HepG2 (cell line): ENCODE measurements around the gene IVD. TPM values are rescaled to one million over a fixed set of nuclear protein-coding genes. Genes with fewer than 3 reads are reported as not detected.
A peak's percentile ranks its signal among the peaks of the same experiment; 100 is the strongest.

Experiments
- ATF7 ChIP-seq, 2 experiments: fragments of 450-650 bp in 1 of 2; sonication (generic) in 1 of 2; formaldehyde crosslinking in 1 of 2; IDR thresholded peaks; 2 replicates each; pipeline versions ENCODE4 v1.4.0 to v1.6.1; 2016 to 2020; ENCODE audit warnings: antibody characterized with exemption in 1 of 2, mild to moderate bottlenecking in 1 of 2, missing genetic modification reagents in 1 of 2
- CHD4 ChIP-seq: fragments of 200-600 bp; sonication (generic); IDR thresholded peaks from 2 replicates; pipeline ENCODE4 v1.7.0; 2017; ENCODE audit warnings: mild to moderate bottlenecking, low read length, borderline replicate concordance
- FOXK1 ChIP-seq: sonication (generic); formaldehyde crosslinking; IDR thresholded peaks from 2 replicates; pipeline ENCODE4 v1.4.0; 2020; ENCODE audit warnings: low read depth, missing genetic modification reagents, borderline replicate concordance
- MAX ChIP-seq: IDR thresholded peaks from 2 replicates; pipeline ENCODE4 v1.6.1; 2012; ENCODE audit warnings: inconsistent platforms
- MIER3 ChIP-seq: IDR thresholded peaks from 2 replicates; pipeline ENCODE4 v1.6.1; 2016; ENCODE audit warnings: missing compliant biosample characterization, borderline replicate concordance
- MNT ChIP-seq: fragments of 450-650 bp; IDR thresholded peaks from 2 replicates; pipeline ENCODE4 v1.6.1; 2016
- NCOR1 ChIP-seq: fragments of 200-600 bp; sonication (generic); IDR thresholded peaks from 2 replicates; pipeline ENCODE4 v1.7.0; 2017; ENCODE audit warnings: antibody characterized with exemption, low read length, borderline replicate concordance
- POLR2A ChIP-seq, 2 experiments: IDR thresholded peaks; 2 replicates each; pipeline ENCODE4 v1.6.1; 2011; ENCODE audit warnings: low read depth in 2 of 2, low read length in 2 of 2, mild to moderate bottlenecking in 1 of 2, moderate library complexity in 1 of 2; ENCODE audit not compliant: insufficient read depth in 1 of 2
- SAP130 ChIP-seq: IDR thresholded peaks from 2 replicates; pipeline ENCODE4 v1.6.1; 2016; ENCODE audit warnings: low read depth
- SOX13 ChIP-seq, 3 experiments: fragments of 450-650 bp in 1 of 3; sonication (generic) in 1 of 3; formaldehyde crosslinking in 1 of 3; IDR thresholded peaks in 2 of 3; conservative IDR thresholded peaks in 1 of 3; 2 replicates each; pipeline versions ENCODE4 v1.5.0 to v1.6.1; 2016 to 2020; ENCODE audit warnings: antibody characterized with exemption in 1 of 3, mild to moderate bottlenecking in 1 of 3, missing compliant biosample characterization in 1 of 3, missing genetic modification reagents in 1 of 3, moderate library complexity in 1 of 3
- SPEN ChIP-seq: sonication (generic); formaldehyde crosslinking; IDR thresholded peaks from 2 replicates; pipeline ENCODE4 v1.5.1; 2020; ENCODE audit warnings: low read depth, mild to moderate bottlenecking, missing genetic modification reagents
- TFAP4 ChIP-seq: sonication (generic); IDR thresholded peaks from 2 replicates; pipeline ENCODE4 v1.6.1; 2016; ENCODE audit warnings: low read depth, borderline replicate concordance
- ZBTB4 ChIP-seq: sonication (generic); formaldehyde crosslinking; IDR thresholded peaks from 2 replicates; pipeline ENCODE4 v1.4.0; 2020; ENCODE audit warnings: missing genetic modification reagents, mild to moderate bottlenecking, borderline replicate concordance
- ZNF224 ChIP-seq: sonication (generic); formaldehyde crosslinking; IDR thresholded peaks from 2 replicates; pipeline ENCODE4 v1.5.0; 2020; ENCODE audit warnings: mild to moderate bottlenecking, missing genetic modification reagents
- ZNF780A ChIP-seq: sonication (generic); formaldehyde crosslinking; IDR thresholded peaks from 2 replicates; pipeline ENCODE4 v1.8.0; 2022; ENCODE audit warnings: mild to moderate bottlenecking, missing genetic modification reagents, moderate library complexity
- ZNF878 ChIP-seq: sonication (generic); formaldehyde crosslinking; IDR thresholded peaks from 2 replicates; pipeline ENCODE4 v1.8.1; 2023; ENCODE audit warnings: mild to moderate bottlenecking, missing genetic modification reagents, moderate library complexity
- ZXDC ChIP-seq: sonication (generic); formaldehyde crosslinking; IDR thresholded peaks from 2 replicates; pipeline ENCODE4 v1.5.0; 2020; ENCODE audit warnings: mild to moderate bottlenecking, missing genetic modification reagents
- polyA plus RNA-seq, 8 experiments: library from polyadenylated mRNA; depleted of rRNA in 3 of 8; stranded (reverse) in 7 of 8; unstranded in 1 of 8; fragments of >200 nt; fragmentation: Illumina TruSeq in 4 of 8; extraction: Trizol in 4 of 8; gene quantifications; 2 replicates each; pipeline versions ENCODE4 v1.2.1 to v1.2.3, GENCODE V29; 2011 to 2016; ENCODE audit warnings: low read depth in 4 of 8, missing spikeins in 1 of 8, mixed read lengths in 1 of 8; ENCODE audit not compliant: insufficient read depth in 1 of 8
- total RNA-seq, 5 experiments: library from RNA; depleted of rRNA; stranded (reverse); fragments of >200 nt; fragmentation: Illumina TruSeq; extraction: Trizol; gene quantifications; 2 replicates each; pipeline ENCODE4 v1.2.3, GENCODE V29; 2016; ENCODE audit warnings: low read depth in 1 of 5
- TF ChIP-seq, protein P1 (sequence below): IDR thresholded peaks from 2 replicates; pipeline ENCODE4 v1.6.1; 2016; ENCODE audit warnings: low read depth, control low read depth

IVD gene
- total and polyA plus RNA-seq, 2 of the 13 experiments (the other 11 are each of a cell fraction or from before 2014, with no cell fraction given): 48.0 to 53.9 TPM

GRCh38 chr15:40412095-40412759 is 6.6 kb downstream of the IVD start (continued):
- TF ChIP-seq ATF7 (IDR thresholded peaks at IDR 0.05): 0 out of 2 replicates have a peak, but pooled peaks have one; percentile 12
- no peak for TF ChIP-seq ATF7 (CRISPR knock-in tag; IDR thresholded peaks at IDR 0.05)
- TF ChIP-seq ZNF878 (CRISPR knock-in tag): no peak
- no peak for TF ChIP-seq SPEN (CRISPR knock-in tag)
- TF ChIP-seq, protein P1, sequence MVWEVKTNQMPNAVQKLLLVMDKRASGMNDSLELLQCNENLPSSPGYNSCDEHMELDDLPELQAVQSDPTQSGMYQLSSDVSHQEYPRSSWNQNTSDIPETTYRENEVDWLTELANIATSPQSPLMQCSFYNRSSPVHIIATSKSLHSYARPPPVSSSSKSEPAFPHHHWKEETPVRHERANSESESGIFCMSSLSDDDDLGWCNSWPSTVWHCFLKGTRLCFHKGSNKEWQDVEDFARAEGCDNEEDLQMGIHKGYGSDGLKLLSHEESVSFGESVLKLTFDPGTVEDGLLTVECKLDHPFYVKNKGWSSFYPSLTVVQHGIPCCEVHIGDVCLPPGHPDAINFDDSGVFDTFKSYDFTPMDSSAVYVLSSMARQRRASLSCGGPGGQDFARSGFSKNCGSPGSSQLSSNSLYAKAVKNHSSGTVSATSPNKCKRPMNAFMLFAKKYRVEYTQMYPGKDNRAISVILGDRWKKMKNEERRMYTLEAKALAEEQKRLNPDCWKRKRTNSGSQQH: 0 out of 2 replicates have a peak, but pooled peaks have one; percentile 57
- TF ChIP-seq NCOR1: peak; percentile 78
- TF ChIP-seq ZNF780A (CRISPR knock-in tag): peak; percentile 72; the same call in 1 of the 2 replicates
- TF ChIP-seq CHD4: no peak
- TF ChIP-seq MNT: peak; percentile 36; the same call in 1 of the 2 replicates
- TF ChIP-seq ZBTB4 (CRISPR knock-in tag): no peak
- no peak for TF ChIP-seq SOX13 (IDR thresholded peaks at IDR 0.05)
- TF ChIP-seq SOX13 (CRISPR knock-in tag; conservative IDR thresholded peaks at IDR 0.05 in 1 of 2, IDR thresholded peaks at IDR 0.05 in 1 of 2): peak in 1 of 2 experiments; percentile 49; a peak in 1 of 4 replicates
- peak; percentile 51 for TF ChIP-seq SAP130 (CRISPR knock-in tag)
- no peak for TF ChIP-seq TFAP4
- peak; percentile 80 for TF ChIP-seq MAX
- TF ChIP-seq MIER3 (CRISPR knock-in tag): peak; percentile 76; the same call in 1 of the 2 replicates
- TF ChIP-seq ZNF224 (CRISPR knock-in tag): no peak
- peak; percentile 21; the same call in 1 of the 2 replicates for TF ChIP-seq FOXK1
- TF ChIP-seq POLR2A (IDR thresholded peaks at IDR 0.05; ENCODE audit: insufficient read depth in 1 of 2, low read depth in 2 of 2, low read length in 2 of 2): 0 out of 4 replicates have a peak, but pooled peaks of 1 of the 2 experiments have one; percentile 20
- TF ChIP-seq ZXDC (CRISPR knock-in tag): no peak
